Caco-2 (cell line): ENCODE measurements around the gene PTH. TPM values are rescaled to one million over a fixed set of nuclear protein-coding genes. Genes with fewer than 3 reads are reported as not detected.

ENCODE experiments used
- BruUV-seq: library from RNA; stranded (reverse); fragments of 400-500 nt; replicated peaks from 2 replicates; lab custom pipeline; 2021; lab: Mats Ljungman, UMichigan
- CTCF ChIA-PET: fragments of 300-600 bp; sonication (Branson Sonifier 250); formaldehyde crosslinking; loops from one replicate; lab custom pipeline; 2022; ENCODE audit warnings: antibody characterized with exemption; lab: Charles Lee
- POLR2A ChIA-PET: fragments of 300-600 bp; sonication (Branson Sonifier 250); formaldehyde crosslinking; loops from one replicate; lab custom pipeline; 2022; ENCODE audit warnings: antibody characterized with exemption; lab: Charles Lee
- DNase-seq, 2 experiments: peaks; one replicate each; pipeline versions ENCODE4 v3.0.0 to v3.0.0-alpha.2; 2020 to 2022
- H3K27me3 ChIP-seq: replicated peaks from 2 replicates; pipeline ENCODE4 v1.6.0; 2011; ENCODE audit warnings: low read length; ENCODE audit not compliant: control insufficient read depth, insufficient read depth
- H3K36me3 ChIP-seq: 2 replicates; pipeline ENCODE4 v1.5.1; 2011; ENCODE audit warnings: low read length; ENCODE audit not compliant: control insufficient read depth, insufficient read depth
- H3K4me1 ChIP-seq: fragments of 250-450 bp; sonication (Bioruptor Pico); 2 replicates; pipeline ENCODE4 v1.5.1; 2020; ENCODE audit warnings: mild to moderate bottlenecking
- H3K4me3 ChIP-seq: 2 replicates; pipeline ENCODE4 v1.5.1; 2011; ENCODE audit warnings: low read depth, mild to moderate bottlenecking, control low read depth, low read length
- H3K9me3 ChIP-seq: fragments of 250-450 bp; sonication (Bioruptor Pico); 2 replicates; pipeline ENCODE4 v1.5.1; 2020; ENCODE audit warnings: mild to moderate bottlenecking, moderate library complexity
- H3K27ac Mint-ChIP-seq: one replicate; pipeline ENCODE4 v1.8.0; 2022; ENCODE audit warnings: mixed read lengths; ENCODE audit not compliant: unreplicated experiment
- H3K27me3 Mint-ChIP-seq: one replicate; pipeline ENCODE4 v1.8.0; 2022; ENCODE audit warnings: mixed read lengths; ENCODE audit not compliant: insufficient read depth, unreplicated experiment
- H3K36me3 Mint-ChIP-seq: one replicate; pipeline ENCODE4 v1.8.0; 2022; ENCODE audit warnings: mild to moderate bottlenecking, mixed read lengths; ENCODE audit not compliant: insufficient read depth, unreplicated experiment
- H3K4me1 Mint-ChIP-seq: one replicate; pipeline ENCODE4 v1.8.0; 2022; ENCODE audit warnings: low read depth, mixed read lengths; ENCODE audit not compliant: unreplicated experiment
- H3K4me3 Mint-ChIP-seq: one replicate; pipeline ENCODE4 v1.8.0; 2022; ENCODE audit warnings: mild to moderate bottlenecking, moderate library complexity, mixed read lengths; ENCODE audit not compliant: unreplicated experiment
- H3K9me3 Mint-ChIP-seq: one replicate; pipeline ENCODE4 v1.8.0; 2022; ENCODE audit warnings: mixed read lengths; ENCODE audit not compliant: unreplicated experiment
- intact Hi-C: fragments of 100-400 bp; cut with micrococcal nuclease; formaldehyde crosslinking; loops from one replicate; pipeline ENCODE4 v1.10.0; 2022; ENCODE audit not compliant: unreplicated experiment
- total RNA-seq: library from RNA; stranded (reverse); gene quantifications from 2 replicates; pipeline ENCODE4 v1.2.3, GENCODE V29; 2022
- TF ChIP-seq, protein P1 (sequence below), 2 experiments: fragments of 200-600 bp in 1 of 2; IDR thresholded peaks; 1 replicate in 1 of 2; 2 replicates in 1 of 2; pipeline versions ENCODE4 v1.5.1 to v1.8.0; 2011 to 2022; ENCODE audit warnings: antibody characterized with exemption in 1 of 2, control low read depth in 1 of 2, inconsistent platforms in 1 of 2, low read depth in 1 of 2, low read length in 1 of 2, mild to moderate bottlenecking in 1 of 2, moderate library complexity in 1 of 2; ENCODE audit not compliant: insufficient read depth in 1 of 2, severe bottlenecking in 1 of 2, unreplicated experiment in 1 of 2

Gene PTH
- total RNA-seq, 1 experiment from 2014 or later: not detected

DNA sequence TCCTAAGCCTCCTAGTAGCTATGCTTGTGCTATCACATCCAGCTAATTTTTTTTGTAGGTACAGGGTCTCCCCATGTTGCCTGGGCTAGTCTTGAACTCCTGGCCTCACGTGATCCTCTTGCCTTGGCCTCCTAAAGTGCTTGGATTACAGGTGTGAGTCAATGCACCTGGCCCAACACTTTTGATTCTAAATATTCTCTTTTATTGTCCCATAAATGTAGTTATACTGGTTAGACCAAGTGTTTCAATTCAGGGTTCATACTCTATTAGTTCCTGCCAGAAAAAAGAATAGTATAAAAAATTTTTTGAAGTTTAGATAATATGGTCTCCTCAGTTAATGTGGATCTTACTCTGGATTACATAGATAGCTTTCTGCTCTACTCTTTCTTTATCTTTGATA lies 6.7 kb upstream of the PTH start:
- Histone ChIP-seq H3K9me3 (no peaks in the 10 kb centered on the region), H3K27me3 (no peaks in the 10 kb centered on the region), H3K36me3 (no peaks in the 10 kb centered on the region), H3K4me3 (no peak overlapping the region), H3K4me1 (no peaks in the 10 kb centered on the region)
- H3K4me3 Mint-ChIP-seq: no peak overlapping the region
- H3K9me3 Mint-ChIP-seq: no peaks in the 10 kb centered on the region
- DNase-seq: no peak
- no TSS peak for BruUV-seq
- H3K36me3 Mint-ChIP-seq: no peaks in the 10 kb centered on the region
- intact Hi-C loops: no loop called here
- H3K27me3 Mint-ChIP-seq: no peaks in the 10 kb centered on the region
- TF ChIP-seq, protein P1, sequence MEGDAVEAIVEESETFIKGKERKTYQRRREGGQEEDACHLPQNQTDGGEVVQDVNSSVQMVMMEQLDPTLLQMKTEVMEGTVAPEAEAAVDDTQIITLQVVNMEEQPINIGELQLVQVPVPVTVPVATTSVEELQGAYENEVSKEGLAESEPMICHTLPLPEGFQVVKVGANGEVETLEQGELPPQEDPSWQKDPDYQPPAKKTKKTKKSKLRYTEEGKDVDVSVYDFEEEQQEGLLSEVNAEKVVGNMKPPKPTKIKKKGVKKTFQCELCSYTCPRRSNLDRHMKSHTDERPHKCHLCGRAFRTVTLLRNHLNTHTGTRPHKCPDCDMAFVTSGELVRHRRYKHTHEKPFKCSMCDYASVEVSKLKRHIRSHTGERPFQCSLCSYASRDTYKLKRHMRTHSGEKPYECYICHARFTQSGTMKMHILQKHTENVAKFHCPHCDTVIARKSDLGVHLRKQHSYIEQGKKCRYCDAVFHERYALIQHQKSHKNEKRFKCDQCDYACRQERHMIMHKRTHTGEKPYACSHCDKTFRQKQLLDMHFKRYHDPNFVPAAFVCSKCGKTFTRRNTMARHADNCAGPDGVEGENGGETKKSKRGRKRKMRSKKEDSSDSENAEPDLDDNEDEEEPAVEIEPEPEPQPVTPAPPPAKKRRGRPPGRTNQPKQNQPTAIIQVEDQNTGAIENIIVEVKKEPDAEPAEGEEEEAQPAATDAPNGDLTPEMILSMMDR (IDR thresholded peaks at IDR 0.05; ENCODE audit: insufficient read depth in 1 of 2, low read depth in 1 of 2, low read length in 1 of 2, severe bottlenecking in 1 of 2, unreplicated experiment in 1 of 2): no peak
- ChIA-PET POLR2A (no interaction called here), CTCF (interaction anchor here (1.2 kb wide), 1 partner anchor 15 kb away, joined by 6 read pairs; no protein-coding TSS in a partner anchor)
- no peak overlapping the region for H3K27ac Mint-ChIP-seq
- H3K4me1 Mint-ChIP-seq: no peaks in the 10 kb centered on the region

DNA sequence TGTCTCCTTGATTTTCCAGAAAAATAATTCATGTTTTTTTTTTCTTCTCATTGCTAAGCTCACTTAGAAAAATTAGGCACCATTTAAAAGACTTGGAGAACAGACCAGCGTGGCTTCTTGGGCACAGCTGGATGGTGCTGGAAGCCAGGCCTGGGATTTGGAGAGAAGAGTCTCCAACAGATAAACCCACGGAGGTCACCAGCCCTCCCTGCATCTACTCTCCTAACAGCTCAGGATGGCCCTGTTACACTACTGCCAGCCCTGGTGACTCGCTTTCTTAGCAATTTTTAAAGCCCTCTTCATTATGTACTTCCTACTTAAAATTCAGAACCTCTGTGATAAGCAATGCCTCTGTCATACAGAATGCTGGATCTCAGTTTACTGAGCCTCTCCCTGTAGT lies 1.7 kb downstream of the PTH start:
- Mint-ChIP-seq H3K36me3 (no peaks in the 10 kb centered on the region), H3K27ac (no peak overlapping the region), H3K4me3 (no peak overlapping the region), H3K9me3 (no peaks in the 10 kb centered on the region), H3K27me3 (no peaks in the 10 kb centered on the region), H3K4me1 (no peaks in the 10 kb centered on the region)
- Histone ChIP-seq H3K36me3 (no peaks in the 10 kb centered on the region), H3K9me3 (no peaks in the 10 kb centered on the region), H3K4me3 (no peak overlapping the region), H3K4me1 (no peaks in the 10 kb centered on the region), H3K27me3 (no peaks in the 10 kb centered on the region)
- BruUV-seq: no TSS peak
- no peak for DNase-seq
- ChIA-PET POLR2A (no interaction called here), CTCF (no interaction called here)
- intact Hi-C loops: no loop called here
- TF ChIP-seq, protein P1 (IDR thresholded peaks at IDR 0.05; ENCODE audit: insufficient read depth in 1 of 2, low read depth in 1 of 2, low read length in 1 of 2, severe bottlenecking in 1 of 2, unreplicated experiment in 1 of 2): no peak

GRCh38 chr11:13487661-13488030 lies 8.2 kb downstream of the PTH start:
- peak overlapping the region; percentile 43 for H3K4me3 ChIP-seq
- intact Hi-C loops: loop anchor here (1.0 kb wide), 1 partner anchor 48 kb away; no protein-coding TSS in a partner anchor
- peak; percentile 51 to 59 for DNase-seq

More at GRCh38 chr11:13487661-13488030, 8.2 kb downstream of the PTH start:
- Histone ChIP-seq H3K27me3 (no peaks in the 10 kb centered on the region), H3K36me3 (no peaks in the 10 kb centered on the region), H3K4me1 (no peaks in the 10 kb centered on the region), H3K9me3 (no peaks in the 10 kb centered on the region)
- CTCF ChIA-PET: interaction anchor here (0.6 to 1.6 kb wide), 8 partner anchors 15 to 1205 kb away, joined by 3 to 11 read pairs (median 5); partner anchors contain the start of genes BTBD10 and FAR1
- Mint-ChIP-seq H3K36me3 (no peaks in the 10 kb centered on the region), H3K9me3 (no peaks in the 10 kb centered on the region), H3K4me3 (peak overlapping the region; percentile 72), H3K4me1 (no peaks in the 10 kb centered on the region), H3K27ac (no peak overlapping the region), H3K27me3 (no peaks in the 10 kb centered on the region)
- no TSS peak for BruUV-seq
- TF ChIP-seq, protein P1 (IDR thresholded peaks at IDR 0.05; ENCODE audit: insufficient read depth in 1 of 2, low read depth in 1 of 2, low read length in 1 of 2, severe bottlenecking in 1 of 2, unreplicated experiment in 1 of 2): peak in 1 of 2 experiments; percentile 52
- POLR2A ChIA-PET: interaction anchor here (0.6 to 1.6 kb wide), 2 partner anchors 25 to 183 kb away, joined by 3 to 6 read pairs; partner anchors contain the start of gene BTBD10
